Prostate gland (tissue), 2 donors: ENCODE measurements around the gene HECA. TPM values are rescaled to one million over a fixed set of nuclear protein-coding genes. Genes with fewer than 3 reads are reported as not detected.

Experiments used
- DNase-seq: peaks from one replicate; pipeline ENCODE4 v3.0.0-alpha.2; 2019; ENCODE audit warnings: low spot score
- H3K27ac ChIP-seq, 2 donors: fragments of 200-600 bp; sonication (generic); 2 replicates each; pipeline ENCODE4 v1.5.1; 2017 to 2019
- H3K27me3 ChIP-seq: fragments of 200-600 bp; sonication (generic); replicated peaks from 2 replicates; pipeline ENCODE4 v1.5.1; 2019; ENCODE audit not compliant: insufficient read depth
- H3K36me3 ChIP-seq, 2 donors: fragments of 200-600 bp; sonication (generic); 1 replicate in 1 of 2; 2 replicates in 1 of 2; pipeline versions ENCODE4 v1.5.1 to v1.8.1; 2017 to 2019
- H3K4me1 ChIP-seq: fragments of 200-600 bp; sonication (generic); replicated peaks from 2 replicates; pipeline ENCODE4 v1.5.1; 2019
- H3K4me3 ChIP-seq, 2 donors: fragments of 200-600 bp; sonication (generic); 2 replicates each; pipeline ENCODE4 v1.5.1; 2017 to 2019
- H3K9me3 ChIP-seq: fragments of 200-600 bp; sonication (generic); 2 replicates; pipeline ENCODE4 v1.5.1; 2017
- POLR2A ChIP-seq: fragments of 450-650 bp; IDR thresholded peaks from one replicate; pipeline ENCODE4 v1.6.1; 2016; ENCODE audit warnings: antibody characterized with exemption, mild to moderate bottlenecking
- POLR2AphosphoS5 ChIP-seq: sonication (generic); formaldehyde crosslinking; IDR thresholded peaks from one replicate; pipeline ENCODE4 v1.6.1; 2017; ENCODE audit warnings: antibody characterized with exemption
- WGBS: methylation state at CpG from one replicate; pipeline ENCODE4 v1.1.5; 2018; 5-methylcytosine and 5-hydroxymethylcytosine counted together
- intact Hi-C: fragments of 100-400 bp; cut with DNase I; formaldehyde crosslinking; loops from one replicate; pipeline ENCODE4 v1.14.2; 2022
- total RNA-seq, 2 donors: library from RNA; depleted of rRNA; stranded (reverse); fragments of >200 nt; gene quantifications; one replicate each; pipeline ENCODE4 v1.1.0, GENCODE V29; 2016
- TF ChIP-seq, protein P1 (sequence below), 4 experiments: fragments of 200-600 bp in 2 of 4; fragments of 450-650 bp in 2 of 4; sonication (generic) in 2 of 4; IDR thresholded peaks; 1 replicate in 3 of 4; 2 replicates in 1 of 4; pipeline ENCODE4 v1.5.1; 2016 to 2019; ENCODE audit warnings: antibody characterized with exemption in 4 of 4, mild to moderate bottlenecking in 2 of 4, moderate library complexity in 2 of 4

HECA gene
- total RNA-seq, 2 donors from 2014 or later, result 26.0 to 45.9 TPM

DNA sequence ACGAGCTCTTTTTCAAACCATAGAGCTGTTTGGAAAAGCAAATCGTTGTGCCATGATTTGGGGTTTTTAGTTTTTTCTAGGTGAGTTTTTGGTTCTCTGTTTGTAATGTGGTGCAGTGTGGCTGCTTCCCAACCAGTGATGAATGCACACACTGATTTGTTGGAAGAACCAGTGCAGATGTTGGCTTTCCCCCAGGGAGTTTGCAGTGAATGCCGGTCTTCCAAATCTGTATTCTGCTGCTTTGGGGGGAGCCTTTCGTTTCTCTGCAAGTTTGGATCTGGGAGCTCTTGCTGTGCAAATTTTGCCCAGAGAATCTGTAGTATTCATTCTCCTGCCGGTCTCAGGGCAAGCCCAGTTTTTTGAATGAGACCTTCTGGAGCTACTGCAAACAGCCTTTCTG, 14.5 kb downstream of the HECA start:
- H3K4me1 ChIP-seq, result no peaks in the 10 kb centered on the region
- DNase-seq, result no peak
- WGBS, result 33% methylated on average over 5 of the region's 5 CpGs
- intact Hi-C loops, result no loop called here
- H3K27me3 ChIP-seq, result no peaks in the 10 kb centered on the region
- no peak overlapping the region for H3K4me3 ChIP-seq
- no peak overlapping the region for H3K27ac ChIP-seq
- no peak for TF ChIP-seq POLR2A
- TF ChIP-seq, protein P1, sequence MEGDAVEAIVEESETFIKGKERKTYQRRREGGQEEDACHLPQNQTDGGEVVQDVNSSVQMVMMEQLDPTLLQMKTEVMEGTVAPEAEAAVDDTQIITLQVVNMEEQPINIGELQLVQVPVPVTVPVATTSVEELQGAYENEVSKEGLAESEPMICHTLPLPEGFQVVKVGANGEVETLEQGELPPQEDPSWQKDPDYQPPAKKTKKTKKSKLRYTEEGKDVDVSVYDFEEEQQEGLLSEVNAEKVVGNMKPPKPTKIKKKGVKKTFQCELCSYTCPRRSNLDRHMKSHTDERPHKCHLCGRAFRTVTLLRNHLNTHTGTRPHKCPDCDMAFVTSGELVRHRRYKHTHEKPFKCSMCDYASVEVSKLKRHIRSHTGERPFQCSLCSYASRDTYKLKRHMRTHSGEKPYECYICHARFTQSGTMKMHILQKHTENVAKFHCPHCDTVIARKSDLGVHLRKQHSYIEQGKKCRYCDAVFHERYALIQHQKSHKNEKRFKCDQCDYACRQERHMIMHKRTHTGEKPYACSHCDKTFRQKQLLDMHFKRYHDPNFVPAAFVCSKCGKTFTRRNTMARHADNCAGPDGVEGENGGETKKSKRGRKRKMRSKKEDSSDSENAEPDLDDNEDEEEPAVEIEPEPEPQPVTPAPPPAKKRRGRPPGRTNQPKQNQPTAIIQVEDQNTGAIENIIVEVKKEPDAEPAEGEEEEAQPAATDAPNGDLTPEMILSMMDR (IDR thresholded peaks at IDR 0.05), result no peak
- TF ChIP-seq POLR2AphosphoS5, result no peak
- H3K36me3 ChIP-seq, result no peaks in the 10 kb centered on the region
- H3K9me3 ChIP-seq, result no peaks in the 10 kb centered on the region

DNA sequence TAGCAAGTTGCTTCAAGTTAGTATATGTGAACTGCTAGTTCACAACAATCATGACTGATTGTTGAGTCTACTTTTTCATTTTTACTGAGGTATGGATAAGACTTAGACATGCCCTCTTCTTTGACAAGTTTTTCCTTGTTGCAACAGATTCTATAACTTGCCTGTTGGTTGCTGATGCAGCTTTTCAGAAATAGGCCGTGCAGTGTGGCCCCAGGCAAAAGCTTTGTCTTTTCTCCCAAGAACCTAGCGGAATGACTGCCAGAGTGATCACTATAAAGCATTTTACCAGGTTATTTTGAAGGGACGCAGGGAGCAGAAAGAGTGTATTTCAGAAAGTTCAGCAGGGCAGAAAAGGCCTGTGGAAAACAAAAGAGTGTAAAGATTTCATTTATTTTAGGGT, 16.0 kb downstream of the HECA start:
- TF ChIP-seq POLR2AphosphoS5 (no peak), POLR2A (no peak)
- TF ChIP-seq, protein P1 (IDR thresholded peaks at IDR 0.05), result no peak
- H3K27ac ChIP-seq, result no peak overlapping the region
- no peaks in the 10 kb centered on the region for H3K27me3 ChIP-seq
- 52% methylated on average over 3 of the region's 3 CpGs for WGBS
- no peaks in the 10 kb centered on the region for H3K4me1 ChIP-seq
- H3K36me3 ChIP-seq, result no peaks in the 10 kb centered on the region
- no peaks in the 10 kb centered on the region for H3K9me3 ChIP-seq
- no peak overlapping the region for H3K4me3 ChIP-seq
- intact Hi-C loops, result no loop called here
- DNase-seq, result no peak

DNA sequence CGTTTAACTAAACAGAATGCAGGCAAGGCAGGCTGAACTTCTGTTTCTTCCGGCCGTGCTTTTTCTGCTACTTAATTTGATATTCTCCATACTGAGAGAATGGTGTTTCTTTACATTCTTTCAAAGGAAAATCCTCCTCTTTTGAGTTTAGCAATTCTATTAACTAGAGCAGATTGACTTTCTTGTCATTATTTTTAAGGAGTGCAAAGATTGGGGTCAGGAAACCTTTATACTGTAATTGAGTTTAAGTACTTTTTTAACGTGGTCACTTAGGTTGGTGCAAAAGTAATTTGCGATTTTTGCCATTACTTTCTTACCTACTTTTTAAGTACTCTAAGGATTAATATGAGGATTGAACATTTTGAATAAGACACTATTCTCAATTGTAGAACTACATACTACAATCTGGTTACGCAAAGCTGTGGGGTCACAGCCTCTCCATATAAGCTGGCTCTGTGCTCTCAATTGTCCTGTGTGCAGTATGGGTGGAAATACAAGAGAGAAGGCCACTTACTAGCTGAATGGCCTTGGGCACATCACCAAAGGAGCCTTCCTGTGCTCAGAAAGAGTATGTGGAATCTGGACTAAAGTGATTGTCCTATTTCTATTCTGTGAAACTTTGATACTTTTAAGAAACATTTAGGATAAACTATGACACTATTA, 16.7 kb downstream of the HECA start:
- H3K4me1 ChIP-seq, result no peaks in the 10 kb centered on the region
- no peak overlapping the region for H3K27ac ChIP-seq
- no peak overlapping the region for H3K4me3 ChIP-seq
- H3K9me3 ChIP-seq, result no peaks in the 10 kb centered on the region
- TF ChIP-seq, protein P1 (IDR thresholded peaks at IDR 0.05), result no peak
- TF ChIP-seq POLR2A, result no peak
- TF ChIP-seq POLR2AphosphoS5, result no peak
- no peak for DNase-seq
- 62% methylated on average over 6 of the region's 6 CpGs for WGBS
- no peaks in the 10 kb centered on the region for H3K36me3 ChIP-seq
- intact Hi-C loops, result no loop called here
- no peaks in the 10 kb centered on the region for H3K27me3 ChIP-seq

DNA sequence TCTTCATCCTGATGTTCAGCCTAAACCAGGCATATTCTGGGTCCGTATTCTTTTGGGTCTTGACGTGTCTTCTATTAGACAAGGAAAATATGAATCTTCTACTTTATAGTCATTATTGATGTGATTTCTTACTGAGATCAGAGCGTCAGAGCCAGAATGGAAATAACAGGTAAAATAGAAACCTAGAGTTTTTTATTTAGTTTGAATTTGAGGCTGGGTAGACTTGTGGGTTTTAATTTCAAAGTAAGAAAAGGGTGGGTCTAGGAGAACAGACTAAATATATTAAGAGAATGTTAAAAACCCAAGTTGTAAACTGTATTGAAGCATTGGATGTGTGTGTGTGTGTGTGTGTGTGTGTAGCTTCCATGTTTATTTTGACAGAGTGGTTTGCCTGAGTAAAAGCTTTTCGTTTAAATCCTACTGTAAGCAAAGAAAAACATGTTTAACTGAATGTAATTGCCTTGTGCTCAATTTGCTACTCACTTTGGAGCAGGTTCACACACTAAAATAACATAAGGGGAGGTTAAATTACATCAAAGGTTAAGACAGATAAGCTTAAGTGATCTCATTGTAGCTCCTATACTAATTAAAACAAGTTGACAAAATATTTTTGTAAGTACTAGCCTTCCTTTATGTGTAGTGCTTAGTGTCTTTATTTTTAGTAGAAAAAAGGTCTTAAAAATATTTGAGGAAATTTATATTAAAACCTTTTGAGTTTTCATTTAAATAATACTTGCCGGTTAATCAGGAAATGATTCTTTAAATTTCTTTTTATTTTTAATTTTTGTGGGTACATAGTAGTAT, 17.4 kb downstream of the HECA start:
- WGBS, result 59% methylated on average over 5 of the region's 5 CpGs
- no peaks in the 10 kb centered on the region for H3K9me3 ChIP-seq
- no peaks in the 10 kb centered on the region for H3K36me3 ChIP-seq
- no peak for TF ChIP-seq POLR2A
- TF ChIP-seq, protein P1 (IDR thresholded peaks at IDR 0.05), result no peak
- no peak for TF ChIP-seq POLR2AphosphoS5
- no peak overlapping the region for H3K4me3 ChIP-seq
- no peaks in the 10 kb centered on the region for H3K27me3 ChIP-seq
- no peaks in the 10 kb centered on the region for H3K4me1 ChIP-seq
- intact Hi-C loops, result no loop called here
- no peak for DNase-seq
- H3K27ac ChIP-seq, result no peak overlapping the region

DNA sequence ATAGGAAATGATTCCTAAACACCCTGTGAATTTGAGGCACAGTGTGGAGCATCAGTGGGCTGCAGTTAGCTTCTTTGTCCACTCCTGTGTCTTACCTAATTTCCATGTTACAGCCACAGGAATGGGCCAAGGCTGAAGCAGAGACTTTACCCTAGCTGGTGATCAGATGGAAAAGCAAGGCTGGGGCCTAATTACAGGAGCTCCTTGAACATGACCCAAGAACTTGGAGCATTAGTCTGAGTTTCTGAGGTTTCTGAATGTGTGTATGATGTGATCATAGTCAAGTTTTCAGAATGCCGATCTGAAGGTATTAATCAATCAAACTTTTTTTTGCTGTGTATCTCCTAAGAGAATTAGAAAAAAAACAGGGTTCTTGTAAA, 18.0 kb downstream of the HECA start:
- WGBS, result 72% methylated on average over 1 of the region's 1 CpG
- Histone ChIP-seq H3K9me3 (no peaks in the 10 kb centered on the region), H3K4me1 (no peaks in the 10 kb centered on the region), H3K36me3 (no peaks in the 10 kb centered on the region), H3K27me3 (no peaks in the 10 kb centered on the region), H3K27ac (no peak overlapping the region), H3K4me3 (no peak overlapping the region)
- TF ChIP-seq POLR2AphosphoS5, result no peak
- TF ChIP-seq POLR2A, result no peak
- TF ChIP-seq, protein P1 (IDR thresholded peaks at IDR 0.05), result no peak
- DNase-seq, result no peak
- intact Hi-C loops, result no loop called here
